KG1 (cell line): ENCODE results near the gene PRR33.
"Not testable (repeated sequence)": the region's sequence is repeated elsewhere in the genome, so short reads cannot be mapped to it uniquely, and the experiment has no call there.

Experiments used
- DNase-seq: peaks from one replicate; lab custom pipeline; 2025; lab: John Stamatoyannopoulos, UW

Gene PRR33

GRCh38 chr11:1875851-1876301, 15.8 kb downstream of the PRR33 start:
- DNase-seq, result not testable (repeated sequence)

- no peak for DNase-seq
These were observed 16.4 kb downstream of the PRR33 start for GRCh38 chr11:1875093-1875850.

- DNase-seq, result not testable (repeated sequence)
These were observed 17.1 kb downstream of the PRR33 start for GRCh38 chr11:1874441-1875092.

- not testable (repeated sequence) for DNase-seq
These were observed 17.9 kb downstream of the PRR33 start for GRCh38 chr11:1873813-1874150.

- DNase-seq, result no peak
These were observed 18.5 kb downstream of the PRR33 start for GRCh38 chr11:1873048-1873812.

- DNase-seq, result no peak
These were observed 19.3 kb downstream of the PRR33 start for GRCh38 chr11:1872267-1872985.

GRCh38 chr11:1871531-1871930, 20.2 kb downstream of the PRR33 start:
- DNase-seq, result no peak

GRCh38 chr11:1870721-1871466, 20.8 kb downstream of the PRR33 start:
- DNase-seq, result no peak

- DNase-seq, result no peak
These were observed 21.4 kb downstream of the PRR33 start for GRCh38 chr11:1870326-1870696.

- no peak for DNase-seq
These were observed 22.0 kb downstream of the PRR33 start for GRCh38 chr11:1869427-1870325.

GRCh38 chr11:1868636-1869291, 22.9 kb downstream of the PRR33 start:
- DNase-seq, result no peak

GRCh38 chr11:1868056-1868635, 23.5 kb downstream of the PRR33 start:
- DNase-seq, result no peak

- DNase-seq, result no peak
These were observed 24.3 kb downstream of the PRR33 start for GRCh38 chr11:1867381-1867780.

GRCh38 chr11:1866776-1867175, 24.9 kb downstream of the PRR33 start:
- DNase-seq, result no peak

GRCh38 chr11:1866226-1866625, 25.5 kb downstream of the PRR33 start:
- DNase-seq, result no peak

GRCh38 chr11:1864831-1865665, 26.6 kb downstream of the PRR33 start:
- DNase-seq, result no peak

- DNase-seq, result no peak
These were observed 27.5 kb downstream of the PRR33 start for GRCh38 chr11:1864231-1864630.

- DNase-seq, result no peak
These were observed 28.1 kb downstream of the PRR33 start for GRCh38 chr11:1863352-1864216.
